HG03135 (cell line): ENCODE measurements around the gene PDE5A.

Experiments used
- ATAC-seq: cut with Tn5 transposase; IDR thresholded peaks from one replicate; pipeline ENCODE4 v1.9.1; 2021; ENCODE audit warnings: mild to moderate bottlenecking, moderate library complexity; ENCODE audit not compliant: unreplicated experiment

PDE5A gene

DNA sequence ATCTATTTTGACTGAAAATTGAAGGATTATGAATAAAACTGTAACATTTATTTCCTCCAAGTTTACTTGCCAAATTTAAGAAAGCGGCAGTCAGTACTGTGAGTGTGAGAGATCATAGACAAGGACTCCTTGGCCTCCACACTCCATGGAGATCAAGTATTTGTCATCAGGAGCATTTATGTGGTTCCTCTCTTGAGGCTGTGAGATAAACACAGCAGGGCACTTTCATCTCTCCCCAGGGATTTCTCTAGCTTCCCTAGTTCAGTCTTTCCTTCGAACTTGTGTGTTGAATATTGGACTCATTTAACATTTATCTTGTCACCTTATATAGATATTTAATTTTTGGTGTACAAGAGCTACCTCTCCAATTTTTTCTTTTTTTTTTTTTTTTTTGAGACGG is 40.8 kb downstream of the PDE5A start:
- ATAC-seq = no peak

DNA sequence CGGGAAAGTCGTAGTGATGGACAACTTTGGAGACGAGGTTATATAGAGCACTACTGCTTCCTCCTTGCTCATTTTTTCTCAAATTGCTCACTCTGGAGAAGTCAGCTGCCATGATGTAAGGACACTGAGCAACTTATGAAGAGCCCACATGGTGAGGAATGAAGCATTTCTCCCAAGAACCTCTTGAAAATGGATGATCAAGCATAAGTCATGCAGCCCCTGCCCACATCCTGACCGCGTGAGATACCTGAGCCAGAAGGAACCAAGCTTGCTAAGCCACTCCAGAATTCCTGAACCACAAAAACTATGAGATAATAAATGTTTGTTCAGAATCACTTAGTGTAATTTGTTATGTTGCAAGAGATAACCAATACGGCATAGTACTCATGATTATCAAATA is 42.8 kb downstream of the PDE5A start:
- ATAC-seq = no peak

DNA sequence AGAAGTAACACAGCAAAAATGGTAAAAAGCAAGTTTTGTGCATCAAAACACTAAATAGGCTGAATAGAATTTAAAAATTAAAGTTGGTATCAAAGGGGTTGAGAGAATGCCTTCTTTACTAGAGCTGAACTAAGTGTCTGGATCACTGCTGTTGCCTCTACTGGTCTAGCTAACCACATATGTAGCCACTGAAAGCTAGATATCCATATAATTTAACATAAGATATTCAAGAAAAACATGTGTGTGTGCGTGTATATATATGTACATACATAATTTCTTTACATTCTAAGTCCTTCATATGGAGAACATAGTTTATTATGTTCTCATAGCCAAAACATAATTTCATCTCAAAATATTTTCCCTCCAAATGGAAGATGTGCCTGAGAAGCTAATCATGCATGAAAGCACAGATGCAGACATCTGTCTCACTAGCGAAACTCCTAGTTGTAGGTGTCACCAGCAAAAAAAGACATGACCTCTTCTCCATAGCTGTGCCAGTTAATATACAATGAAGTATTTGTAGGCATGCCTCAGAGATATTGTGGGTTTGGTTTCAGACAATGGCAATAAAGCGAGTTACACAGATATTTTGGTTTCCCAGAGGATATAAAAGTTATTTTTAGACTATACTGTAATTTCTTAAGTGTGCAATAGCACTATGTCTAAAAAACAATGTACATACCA is 47.3 kb downstream of the PDE5A start:
- ATAC-seq = no peak

DNA sequence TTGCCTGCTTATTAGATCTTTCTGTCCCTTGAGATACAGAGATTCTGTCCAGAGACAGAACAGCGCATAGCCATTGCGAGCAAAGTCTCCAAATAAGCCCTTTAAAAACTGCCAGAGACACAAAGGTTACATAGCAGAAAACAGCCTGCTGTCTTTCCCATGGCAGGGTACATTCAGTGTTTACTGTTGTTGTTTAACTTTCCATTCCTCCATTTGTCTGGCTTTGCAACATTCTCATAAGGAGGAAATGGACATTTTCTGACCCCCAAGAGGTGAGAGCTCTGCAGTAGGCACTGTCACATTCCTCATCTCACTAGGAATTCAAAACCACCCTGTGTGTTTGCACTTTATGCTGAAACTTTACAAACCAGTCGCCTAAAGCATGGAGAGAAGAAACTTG is 48.3 kb downstream of the PDE5A start:
- ATAC-seq = no peak

DNA sequence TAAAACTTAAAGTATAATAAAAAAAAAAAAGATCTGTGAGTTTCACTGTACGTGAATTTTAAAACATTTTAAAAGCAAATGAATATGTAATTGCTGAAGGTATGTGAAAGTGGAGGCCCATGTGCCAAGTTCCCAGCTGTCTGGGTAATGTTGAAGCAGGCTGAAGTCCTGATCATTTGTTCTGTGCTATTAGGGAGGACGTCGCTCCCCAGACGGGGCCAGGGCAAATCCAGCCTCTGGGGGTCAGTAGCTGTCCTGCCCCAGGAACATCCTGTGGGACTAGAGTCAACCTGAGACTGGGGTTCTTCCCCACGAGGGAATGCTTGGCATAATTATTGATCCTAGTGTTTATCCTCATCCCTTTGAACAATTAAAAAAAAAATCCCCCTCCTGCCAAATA is 48.8 kb downstream of the PDE5A start:
- no peak for ATAC-seq

DNA sequence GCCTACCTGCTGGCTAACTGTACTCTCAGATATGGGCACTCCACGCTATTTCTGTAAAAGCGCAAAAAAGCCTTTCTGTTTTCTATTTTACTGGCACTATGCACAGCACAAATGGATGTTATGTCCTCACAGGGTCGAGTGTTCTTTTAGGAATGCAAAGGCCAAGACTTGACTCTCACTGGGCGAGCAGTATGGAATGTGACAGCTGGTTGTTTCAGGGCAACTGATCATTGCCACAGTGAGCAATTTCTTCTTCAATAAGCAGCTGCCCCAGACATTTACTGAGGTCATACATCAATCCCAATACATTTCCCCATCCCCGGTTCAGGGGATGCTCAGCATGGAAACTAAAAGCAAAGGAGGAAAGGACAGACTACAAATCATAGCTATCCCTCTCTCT is 58.2 kb downstream of the PDE5A start:
- ATAC-seq = no peak

DNA sequence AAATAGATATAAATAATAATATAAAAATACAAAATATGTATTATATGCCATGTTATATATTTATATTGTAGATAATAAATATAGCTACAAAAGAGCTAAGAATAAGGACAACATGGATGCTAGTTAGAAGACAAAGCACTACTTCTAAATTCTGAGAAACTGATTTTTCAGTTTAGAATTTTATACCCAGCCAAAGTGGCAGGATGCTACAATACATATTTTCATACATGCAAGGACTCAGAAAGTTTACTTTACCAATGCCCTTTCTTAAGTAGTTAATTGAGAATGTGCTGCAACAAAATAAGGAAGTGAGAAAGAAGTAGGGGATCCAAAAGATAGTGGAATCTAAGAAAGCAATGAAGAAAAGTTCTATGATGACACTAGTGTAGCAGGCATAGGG is 64.5 kb downstream of the PDE5A start:
- no peak for ATAC-seq

DNA sequence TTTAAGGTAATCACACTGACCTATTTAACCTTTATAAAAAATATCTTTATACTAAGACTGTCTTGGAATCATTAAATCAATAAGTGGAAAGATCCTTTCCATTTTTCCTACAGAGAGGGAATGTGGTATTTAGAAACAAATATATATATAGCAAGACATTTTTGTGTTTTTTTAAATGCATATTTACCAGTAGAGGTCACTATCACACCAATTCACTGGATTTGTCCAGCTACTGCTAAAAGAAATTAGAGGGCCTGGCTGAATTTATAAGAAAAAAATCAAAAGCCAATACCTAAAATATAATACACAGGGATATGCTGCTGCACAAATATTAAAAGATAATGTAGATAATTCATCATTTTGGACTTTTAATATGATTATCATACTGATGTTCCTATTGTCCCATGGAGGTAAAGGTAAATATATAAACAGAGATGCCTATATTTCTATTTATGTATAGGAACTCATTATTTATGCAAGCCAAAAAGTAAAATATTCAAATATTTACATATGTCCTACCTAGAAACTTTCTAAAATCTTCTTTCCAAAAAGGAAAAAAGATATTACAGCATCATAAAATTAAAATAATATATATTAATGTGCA is 69.5 kb downstream of the PDE5A start:
- no peak for ATAC-seq

DNA sequence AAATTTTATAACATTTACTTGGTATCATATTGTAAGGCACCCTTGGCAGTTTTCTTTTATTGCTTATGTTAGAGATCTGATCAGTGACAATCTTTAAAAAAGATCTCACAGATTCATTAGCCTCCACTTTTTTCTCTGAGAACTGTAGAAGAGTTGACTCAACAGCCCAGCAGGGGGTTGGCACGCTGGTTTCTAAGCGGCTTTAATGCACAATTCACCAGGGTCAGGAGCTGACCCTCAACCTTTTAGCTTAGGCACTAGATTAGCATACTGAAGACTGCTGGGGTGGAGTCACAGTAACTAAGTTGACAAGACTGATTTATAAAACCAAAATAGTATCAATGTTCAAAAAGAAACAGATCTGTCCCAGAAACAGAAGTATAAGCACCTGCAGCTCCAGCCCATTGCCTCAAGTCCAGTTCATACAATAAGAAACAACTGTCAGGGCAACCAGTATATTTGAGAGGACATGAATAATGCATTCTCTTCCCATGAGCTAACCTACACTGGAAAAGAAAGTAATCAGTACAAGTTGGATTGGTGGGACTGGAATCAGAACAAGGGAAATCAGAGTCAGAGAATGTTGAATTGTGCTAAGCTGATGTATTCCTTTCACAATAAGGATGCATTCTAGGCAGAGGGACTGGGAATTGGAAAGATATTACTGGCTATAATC is 77.6 kb downstream of the PDE5A start:
- no peak for ATAC-seq

DNA sequence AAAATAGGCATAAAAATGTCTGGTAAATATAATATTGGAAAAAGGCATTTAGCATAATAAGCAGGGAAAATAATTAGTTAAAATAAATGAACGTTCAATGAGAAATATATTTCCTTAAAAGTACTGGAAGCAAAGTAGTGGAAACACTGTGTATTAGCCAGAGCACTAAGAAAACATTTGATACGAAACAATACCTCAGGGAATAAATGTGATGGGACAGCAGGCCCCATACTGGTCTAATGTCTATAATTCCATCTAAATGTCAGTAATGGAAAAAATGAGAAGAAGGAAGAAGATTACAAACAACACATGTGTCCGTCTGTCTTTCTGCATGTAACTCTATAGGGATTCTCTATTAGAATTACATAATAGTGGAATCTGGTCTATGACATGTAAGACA is 79.0 kb downstream of the PDE5A start:
- no peak for ATAC-seq

DNA sequence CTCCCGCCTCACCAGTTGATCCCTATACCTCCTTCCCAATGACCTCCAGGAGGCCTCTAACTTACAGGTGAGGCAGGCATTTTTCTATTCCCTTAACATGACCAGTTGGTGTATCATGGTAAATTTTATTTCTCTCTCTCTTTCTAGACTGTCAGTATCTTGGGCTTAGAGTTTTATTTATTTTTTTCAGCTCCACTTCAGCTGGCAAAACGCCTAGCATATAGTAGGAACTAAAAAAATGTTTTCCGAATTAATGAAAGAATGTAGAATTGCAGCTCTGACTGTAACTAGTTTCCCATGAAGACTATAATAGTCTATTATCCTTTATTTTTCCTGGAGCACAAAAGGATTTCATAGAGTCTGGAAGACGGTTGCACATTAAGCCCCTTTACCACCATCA is 84.8 kb downstream of the PDE5A start:
- no peak for ATAC-seq

DNA sequence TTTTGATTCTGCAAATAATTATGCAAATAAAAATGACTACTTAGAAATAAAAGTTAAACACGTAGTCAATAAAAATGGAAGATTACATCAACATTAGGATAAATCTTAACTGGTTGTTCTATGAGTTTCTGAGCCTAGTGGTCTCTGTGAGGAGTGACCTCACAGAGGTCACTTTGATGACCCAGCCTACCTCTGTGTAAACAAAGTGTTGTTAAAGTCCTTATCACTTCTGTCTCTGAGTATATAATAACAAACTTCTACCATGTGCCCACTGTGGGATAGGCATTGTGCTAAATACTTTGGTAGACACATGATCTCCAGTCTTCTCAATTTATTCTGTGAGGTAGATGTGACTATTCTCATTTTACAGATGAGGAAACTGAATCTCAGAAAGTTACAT is 85.4 kb downstream of the PDE5A start:
- ATAC-seq = no peak

DNA sequence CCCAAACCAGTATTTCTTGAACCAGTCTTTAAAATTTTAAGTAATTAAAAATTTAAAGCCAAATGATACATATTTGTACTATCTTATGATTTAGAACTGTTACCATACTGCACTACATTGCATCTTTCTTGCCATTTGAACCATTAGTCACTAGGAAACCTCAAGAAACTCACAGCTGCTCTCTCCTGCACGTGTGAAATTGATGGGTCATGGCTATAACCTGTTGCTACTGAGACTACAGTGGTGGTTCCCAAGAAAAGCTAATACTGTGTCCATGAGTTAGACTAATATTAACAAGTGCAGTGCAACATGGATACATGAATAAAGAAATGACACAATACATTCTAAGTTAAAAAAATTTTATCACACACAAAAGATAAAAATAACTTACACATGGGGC is 88.4 kb downstream of the PDE5A start:
- no peak for ATAC-seq

DNA sequence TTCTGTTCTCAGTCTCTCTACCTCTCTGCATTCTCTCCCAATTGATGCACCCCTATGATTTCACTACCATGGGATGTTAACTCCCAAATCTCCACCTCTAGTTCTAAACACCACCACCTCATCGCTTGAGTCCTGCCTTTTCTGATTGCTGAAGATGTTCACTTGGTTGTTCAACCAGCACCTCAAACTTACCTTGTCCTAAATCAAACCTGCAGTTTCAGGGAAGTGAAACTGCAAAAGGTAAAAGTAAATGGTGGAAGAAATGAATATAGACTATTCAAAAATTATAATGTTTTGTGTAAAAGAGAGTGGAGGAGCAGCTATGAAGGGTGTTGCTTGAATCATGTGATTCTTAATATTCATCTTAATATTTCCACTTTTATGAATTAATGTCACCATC is 91.0 kb downstream of the PDE5A start:
- ATAC-seq = no peak

DNA sequence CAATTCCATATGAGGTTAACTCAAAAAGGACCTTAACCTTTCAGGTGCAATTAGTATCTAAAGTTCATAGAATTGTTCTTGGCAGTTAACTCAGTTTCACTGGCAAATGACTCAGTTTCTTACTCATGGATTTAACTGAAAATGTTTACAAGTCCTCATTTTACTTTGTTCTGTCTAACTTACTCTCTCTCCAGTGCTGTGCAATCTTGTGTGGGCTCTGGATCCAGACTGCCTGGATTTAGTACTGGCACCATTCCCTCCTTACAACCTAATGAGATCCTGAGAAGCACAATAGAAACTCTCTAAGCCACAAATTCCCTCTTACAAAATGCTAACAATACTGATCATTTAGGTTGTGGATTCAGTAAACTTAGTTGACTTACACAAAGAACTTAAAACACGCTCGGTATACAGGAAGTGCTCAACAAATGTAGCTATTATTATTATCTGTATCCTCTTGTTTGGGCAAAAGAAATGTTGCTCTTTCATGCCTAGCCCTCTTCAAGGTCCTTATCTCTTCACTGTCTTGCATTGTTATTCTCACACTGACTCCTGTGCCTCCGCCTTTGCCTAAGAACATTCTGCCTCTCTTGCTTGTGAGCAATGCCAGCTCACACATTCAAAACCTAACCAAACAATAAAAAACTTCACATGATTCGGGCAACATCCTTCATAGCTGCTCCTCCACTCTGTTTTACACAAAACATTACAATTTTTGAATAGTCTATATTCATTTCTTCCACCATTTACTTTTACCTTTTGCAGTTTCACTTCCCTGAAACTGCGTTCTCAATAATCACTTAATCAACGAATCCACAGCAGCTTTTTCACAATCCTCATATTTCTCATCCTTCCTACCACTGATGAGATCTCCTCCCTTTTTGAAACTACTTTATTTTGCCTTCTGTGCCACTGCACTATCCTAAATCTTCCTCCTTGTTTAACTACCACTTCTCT is 91.8 kb downstream of the PDE5A start:
- no peak for ATAC-seq

DNA sequence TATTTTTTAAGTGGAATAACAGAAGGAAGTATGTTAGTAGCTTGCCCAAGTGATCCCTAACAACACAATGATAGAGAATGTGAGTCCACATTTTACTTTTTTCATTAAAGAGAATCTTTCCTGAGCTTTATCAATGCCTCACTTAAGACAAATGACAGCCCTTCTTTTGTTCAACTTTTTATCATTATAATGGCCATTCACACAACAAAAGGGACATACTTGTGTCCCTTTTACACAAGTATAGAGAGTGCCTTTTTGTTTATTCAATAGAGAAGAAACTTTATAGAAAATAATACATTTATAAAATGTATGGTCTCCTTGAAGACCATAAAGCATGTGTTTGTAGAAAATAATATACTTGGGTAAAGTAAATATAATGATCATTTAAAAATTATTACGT is 96.3 kb downstream of the PDE5A start:
- ATAC-seq = no peak

DNA sequence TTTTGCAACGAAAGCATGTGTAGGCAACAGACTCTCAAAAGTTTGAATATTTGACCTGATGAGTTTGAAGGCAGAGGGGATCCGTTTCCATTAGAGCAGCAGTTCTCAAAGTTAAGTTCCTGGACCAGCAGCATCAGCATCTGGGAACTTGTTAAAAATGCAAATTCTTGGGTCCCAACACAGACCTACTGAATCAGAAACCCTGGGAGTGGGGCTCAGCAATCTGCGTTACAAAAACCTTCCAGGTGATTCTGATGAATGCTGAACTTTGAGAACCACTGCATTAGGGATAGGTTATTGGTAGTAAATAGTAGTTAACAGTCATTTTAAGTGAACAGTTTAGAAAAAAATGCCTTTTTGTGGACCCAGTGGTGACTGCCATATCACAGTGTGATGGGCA is 98.8 kb downstream of the PDE5A start:
- ATAC-seq = no peak

DNA sequence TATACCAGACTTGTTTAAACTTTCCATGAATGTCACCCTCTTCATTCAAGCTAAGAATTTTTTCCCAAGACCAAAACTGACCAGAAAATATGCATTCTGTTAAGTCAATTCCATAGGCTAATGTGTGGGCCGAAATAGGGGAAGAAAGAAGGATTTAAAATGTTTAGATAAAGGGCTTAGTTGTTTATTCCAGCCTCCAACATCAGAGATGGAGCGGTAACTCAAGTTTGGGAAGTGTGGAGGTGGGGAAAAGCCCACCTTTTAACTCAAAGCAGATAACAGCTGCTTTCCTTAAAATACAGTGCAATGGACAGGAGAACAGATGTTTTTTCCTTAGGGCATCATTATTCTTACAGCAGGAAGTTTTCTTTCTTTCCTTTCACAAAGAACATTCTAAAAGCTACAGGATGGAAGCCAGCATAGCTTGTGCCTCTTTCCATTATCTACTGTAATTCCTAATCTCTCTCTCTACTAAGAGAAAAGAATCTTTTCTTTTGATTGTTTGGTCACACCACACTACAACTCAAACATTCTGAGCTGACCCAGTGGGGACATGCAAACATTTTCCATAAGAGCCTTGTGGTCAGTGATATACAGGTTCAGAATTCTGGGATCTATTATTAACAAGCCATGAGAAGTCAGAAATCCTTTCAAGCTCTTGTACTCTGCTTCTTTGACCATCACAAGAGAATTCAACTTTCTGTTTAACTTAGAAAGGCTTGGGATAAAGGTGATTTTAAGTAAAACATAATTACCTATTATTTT is 101.6 kb downstream of the PDE5A start:
- ATAC-seq = no peak

DNA sequence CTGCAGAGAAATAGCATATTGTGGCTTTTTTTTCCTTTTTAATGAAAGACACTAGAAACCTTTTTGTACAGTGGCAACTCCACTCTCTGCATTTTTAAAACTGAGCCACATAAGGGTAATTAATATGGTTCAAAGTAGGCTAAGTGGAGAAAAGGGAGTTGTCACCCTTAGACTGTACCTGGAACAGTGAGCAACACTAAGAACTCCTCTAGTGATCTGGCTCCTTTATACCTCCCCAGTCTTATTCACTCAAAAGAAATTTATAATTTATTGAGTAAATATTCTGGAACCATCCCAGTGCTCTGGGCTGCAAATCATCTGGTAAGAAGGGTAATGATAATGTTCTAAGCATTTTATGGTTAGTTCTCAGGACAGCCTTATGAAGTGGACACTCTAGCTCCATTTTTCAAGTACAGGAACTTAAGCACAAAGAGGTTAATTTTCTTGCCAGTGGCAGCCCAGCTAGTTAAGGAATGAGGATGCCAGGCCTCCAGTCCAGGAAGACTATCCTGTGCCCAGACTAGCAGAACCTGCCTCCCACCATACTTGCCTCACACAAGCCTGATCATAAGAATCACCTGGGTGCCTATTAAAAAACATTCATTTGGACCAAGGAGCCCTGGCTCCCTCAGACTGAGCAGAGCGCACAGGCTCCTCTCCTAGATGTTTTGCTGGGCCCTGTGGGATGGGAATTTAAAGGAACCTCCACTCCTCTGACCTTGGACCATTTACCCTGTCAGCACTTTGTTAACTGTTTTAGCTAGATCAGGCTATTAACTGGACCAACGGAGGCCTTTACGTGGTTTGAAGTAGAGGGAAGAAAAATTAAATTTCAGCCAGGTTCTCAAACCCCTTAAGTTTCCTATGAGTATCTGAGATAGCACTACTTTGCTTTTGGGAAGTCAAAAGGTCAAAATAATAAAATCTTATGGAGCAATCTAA is 102.6 kb downstream of the PDE5A start:
- no peak for ATAC-seq
